Measurements from ENCODE around the gene SCYL2.

GRCh38 chr12:100239589-100239988 lies 27.4 kb upstream of the SCYL2 start:
- no peak for TF ChIP-seq POLR2A (IDR thresholded peaks at IDR 0.05)
- TF ChIP-seq CTCF (IDR thresholded peaks at IDR 0.05 in 8 of 11, conservative IDR thresholded peaks at IDR 0.05 in 3 of 11) = no peak
- TF ChIP-seq POLR2AphosphoS5 (IDR thresholded peaks at IDR 0.05) = no peak

Data from spleen (tissue), 7 donors.